Caki2 (cell line): Measurements from ENCODE around the gene SLC6A15. TPM values are rescaled to one million over a fixed set of nuclear protein-coding genes. Genes with fewer than 3 reads are reported as not detected.

Experiments used
- DNase-seq: peaks from one replicate; pipeline ENCODE4 v3.0.0-alpha.2; 2015; ENCODE audit warnings: low read depth
- in situ Hi-C: cut with HindIII; loops from 2 replicates; pipeline ENCODE4 v1.10.0; 2016; ENCODE audit warnings: low sequenced_read_pairs, low pct_unique_long_range_greater_than_20kb, mixed read lengths
- total RNA-seq: library from RNA; depleted of rRNA; stranded (reverse); fragments of >200 nt; shearing (Covaris generic); gene quantifications from 2 replicates; pipeline ENCODE4 v1.2.3, GENCODE V29; 2014; ENCODE audit warnings: low replicate concordance; rRNA removed

The SLC6A15 gene
- total RNA-seq, 1 experiment from 2014 or later, result 6.2 TPM

- no peak for DNase-seq
- in situ Hi-C loops, result no loop called here
Observed at GRCh38 chr12:84816916-84817695, 95.5 kb downstream of the SLC6A15 start.

- no peak for DNase-seq
- in situ Hi-C loops, result no loop called here
Observed at GRCh38 chr12:84814664-84815245, 97.8 kb downstream of the SLC6A15 start.

DNA sequence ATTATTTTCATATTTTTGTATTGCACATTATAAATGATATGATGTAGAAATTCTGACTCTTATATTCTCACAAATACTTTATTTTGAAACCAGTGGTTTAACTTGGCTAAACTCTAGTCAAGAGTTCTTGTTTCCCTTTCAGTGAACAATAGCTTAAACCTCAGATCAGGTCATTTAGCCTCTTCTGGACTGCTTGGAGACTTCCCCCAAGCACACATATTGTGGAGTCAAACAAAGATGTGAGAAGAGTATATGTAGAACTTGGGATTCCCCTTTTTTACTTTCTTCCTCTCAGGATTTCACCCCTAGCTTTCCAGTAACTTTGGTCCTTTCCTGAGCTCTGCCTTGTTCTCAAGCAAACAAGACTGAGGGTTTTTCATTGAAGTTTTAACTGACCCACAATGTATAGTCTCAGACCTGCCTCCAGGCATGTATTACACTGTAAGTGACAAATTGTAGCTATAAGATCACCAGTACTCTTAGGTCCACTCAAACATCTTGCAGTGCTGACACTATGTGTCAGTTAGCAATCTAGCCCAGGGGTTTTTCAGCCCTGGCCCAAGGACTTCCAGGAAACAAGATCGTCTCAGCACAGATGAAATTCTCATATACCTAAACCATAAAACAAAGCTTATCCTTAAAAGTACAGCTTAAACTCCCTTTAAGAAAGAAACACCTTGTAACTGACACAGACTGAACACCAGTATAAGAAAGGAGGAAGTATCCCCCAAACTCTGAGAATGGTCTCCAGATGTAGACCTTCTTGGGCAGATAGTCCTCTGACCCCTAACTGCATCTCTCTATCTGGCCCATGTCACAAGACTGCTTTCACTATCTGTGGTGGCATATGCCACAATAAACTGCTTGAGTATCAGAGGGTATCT lies 98.6 kb downstream of the SLC6A15 start:
- DNase-seq, result no peak
- in situ Hi-C loops, result no loop called here

- DNase-seq, result no peak
- in situ Hi-C loops, result no loop called here
Observed at GRCh38 chr12:84811291-84811690, 101.3 kb downstream of the SLC6A15 start.

DNA sequence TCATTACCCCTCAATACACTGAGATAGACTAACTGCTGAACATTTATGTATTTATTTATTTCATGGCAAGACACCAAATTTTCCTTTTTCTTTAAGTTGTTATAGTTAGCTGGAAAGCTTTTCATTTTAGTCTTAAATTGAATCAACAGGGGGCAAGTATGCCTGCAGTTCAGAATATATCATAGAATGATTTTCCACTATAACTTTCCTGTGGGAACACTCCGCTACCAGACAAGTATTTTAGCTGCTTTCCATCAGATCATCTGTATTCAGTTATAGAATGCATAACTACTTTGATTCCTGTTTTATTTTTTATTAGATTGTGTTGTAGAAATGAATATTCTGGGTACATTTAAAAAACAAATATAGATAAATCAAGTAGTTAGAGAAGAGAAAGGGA lies 102.0 kb downstream of the SLC6A15 start:
- no peak for DNase-seq
- in situ Hi-C loops, result no loop called here

Other genes starting within 250 kb of the SLC6A15 start
- gene TSPAN19, start 123.5 kb upstream of the SLC6A15 start, total RNA-seq, result not detected in 2 replicates
- gene LRRIQ1, start 123.6 kb upstream of the SLC6A15 start, total RNA-seq, result 3.2 and 29.0 TPM in 2 replicates